Natural killer cell treated with Interleukin-12 subunit alpha and Interleukin-12 subunit beta and Interleukin-15 and Interleukin-18, amount 100 ng/mL, for 72 hours (primary cell): ENCODE results near the gene RBP5. TPM values are rescaled to one million over a fixed set of nuclear protein-coding genes. Genes with fewer than 3 reads are reported as not detected.

Experiments used
- ATAC-seq, 2 donors: fragments of 150-1000 bp; cut with Tn5 transposase in 1 of 2; sonication (Bioruptor Pico), chemical (Tn5 transposase) in 1 of 2; 2 replicates each; pipeline ENCODE4 v1.10.0; 2021
- DNase-seq: peaks from one replicate; pipeline ENCODE4 v3.0.0; 2022; ENCODE audit warnings: low spot score
- H3K27ac Mint-ChIP-seq, 2 donors: 1 replicate in 1 of 2; 2 replicates in 1 of 2; pipeline ENCODE4 v1.8.0; 2022; ENCODE audit warnings: mixed read lengths in 2 of 2, mild to moderate bottlenecking in 1 of 2, moderate library complexity in 1 of 2
- H3K27me3 Mint-ChIP-seq, 2 donors: 1 replicate in 1 of 2; 2 replicates in 1 of 2; pipeline ENCODE4 v1.8.0; 2022; ENCODE audit warnings: mixed read lengths in 2 of 2
- H3K36me3 Mint-ChIP-seq: one replicate; pipeline ENCODE4 v1.8.0; 2022; ENCODE audit warnings: mixed read lengths
- H3K4me1 Mint-ChIP-seq, 2 donors: 1 replicate in 1 of 2; 2 replicates in 1 of 2; pipeline ENCODE4 v1.8.0; 2022; ENCODE audit warnings: low read depth in 2 of 2, mixed read lengths in 2 of 2, mild to moderate bottlenecking in 1 of 2
- H3K4me3 Mint-ChIP-seq: one replicate; pipeline ENCODE4 v1.8.0; 2022; ENCODE audit warnings: mixed read lengths
- H3K9me3 Mint-ChIP-seq: 2 replicates; pipeline ENCODE4 v1.8.0; 2022; ENCODE audit warnings: mixed read lengths
- total RNA-seq, 2 donors: library from RNA; stranded (reverse); gene quantifications; one replicate each; pipeline ENCODE4 v1.2.3, GENCODE V29; 2022

Gene RBP5
- total RNA-seq, 2 donors from 2014 or later: not detected

- Mint-ChIP-seq H3K36me3 (no peaks in the 10 kb centered on the region), H3K4me1 (peaks cover 0 to 6% of the 10 kb centered on the region in 2 donors), H3K4me3 (no peak overlapping the region), H3K27me3 (no peaks in the 10 kb centered on the region), H3K9me3 (no peaks in the 10 kb centered on the region), H3K27ac (no peak overlapping the region)
- no peak for ATAC-seq
- DNase-seq: peak; percentile 22
Measured at GRCh38 chr12:7141351-7142005, 12.8 kb upstream of the RBP5 start.

GRCh38 chr12:7139200-7139599 is 10.5 kb upstream of the RBP5 start:
- no peak for DNase-seq
- ATAC-seq: no peak
- Mint-ChIP-seq H3K4me1 (peaks cover 3 to 6% of the 10 kb centered on the region in 2 donors), H3K27me3 (no peaks in the 10 kb centered on the region), H3K9me3 (no peaks in the 10 kb centered on the region), H3K36me3 (no peaks in the 10 kb centered on the region), H3K27ac (no peak overlapping the region), H3K4me3 (no peak overlapping the region)

GRCh38 chr12:7137908-7138307 is 9.2 kb upstream of the RBP5 start:
- no peak for ATAC-seq
- no peak for DNase-seq
- no peaks in the 10 kb centered on the region for H3K27me3 Mint-ChIP-seq
- H3K4me1 Mint-ChIP-seq: peaks cover 3 to 6% of the 10 kb centered on the region in 2 donors
- H3K27ac Mint-ChIP-seq: no peak overlapping the region
- no peaks in the 10 kb centered on the region for H3K9me3 Mint-ChIP-seq
- H3K4me3 Mint-ChIP-seq: no peak overlapping the region
- no peaks in the 10 kb centered on the region for H3K36me3 Mint-ChIP-seq

GRCh38 chr12:7136676-7137075 is 8.0 kb upstream of the RBP5 start:
- Mint-ChIP-seq H3K27ac (no peak overlapping the region), H3K27me3 (no peaks in the 10 kb centered on the region), H3K36me3 (no peaks in the 10 kb centered on the region), H3K4me3 (no peak overlapping the region), H3K9me3 (no peaks in the 10 kb centered on the region), H3K4me1 (peaks cover 11 to 14% of the 10 kb centered on the region in 2 donors)
- no peak for ATAC-seq
- no peak for DNase-seq

- DNase-seq (no peak), ATAC-seq (no peak)
- no peaks in the 10 kb centered on the region for H3K36me3 Mint-ChIP-seq
- H3K27ac Mint-ChIP-seq: no peak overlapping the region
- peaks cover 16 to 20% of the 10 kb centered on the region in 2 donors for H3K4me1 Mint-ChIP-seq
- H3K4me3 Mint-ChIP-seq: no peak overlapping the region
- H3K9me3 Mint-ChIP-seq: no peaks in the 10 kb centered on the region
- H3K27me3 Mint-ChIP-seq: no peaks in the 10 kb centered on the region
Measured at GRCh38 chr12:7136071-7136470, 7.4 kb upstream of the RBP5 start.

GRCh38 chr12:7134396-7135166 is 5.9 kb upstream of the RBP5 start:
- peaks cover 25 to 31% of the 10 kb centered on the region in 2 donors for H3K4me1 Mint-ChIP-seq
- ATAC-seq: no peak
- H3K36me3 Mint-ChIP-seq: no peaks in the 10 kb centered on the region
- no peak overlapping the region for H3K4me3 Mint-ChIP-seq
- H3K27me3 Mint-ChIP-seq: no peaks in the 10 kb centered on the region
- H3K9me3 Mint-ChIP-seq: no peaks in the 10 kb centered on the region
- H3K27ac Mint-ChIP-seq: no peak overlapping the region
- DNase-seq: no peak

GRCh38 chr12:7131502-7131866 is 2.8 kb upstream of the RBP5 start:
- H3K4me3 Mint-ChIP-seq: peak overlapping the region; percentile 100
- H3K36me3 Mint-ChIP-seq: no peaks in the 10 kb centered on the region
- DNase-seq: no peak
- peaks cover 30 to 42% of the 10 kb centered on the region in 2 donors for H3K4me1 Mint-ChIP-seq
- ATAC-seq: peak in 1 of 2 donors; percentile 34
- no peaks in the 10 kb centered on the region for H3K9me3 Mint-ChIP-seq
- peak overlapping the region; percentile 76 to 93 for H3K27ac Mint-ChIP-seq
- no peaks in the 10 kb centered on the region for H3K27me3 Mint-ChIP-seq

- H3K4me1 Mint-ChIP-seq: peaks cover 30 to 42% of the 10 kb centered on the region in 2 donors
- H3K36me3 Mint-ChIP-seq: no peaks in the 10 kb centered on the region
- H3K27ac Mint-ChIP-seq: peak overlapping the region; percentile 76 to 93
- no peaks in the 10 kb centered on the region for H3K27me3 Mint-ChIP-seq
- peak overlapping the region; percentile 100 for H3K4me3 Mint-ChIP-seq
- H3K9me3 Mint-ChIP-seq: no peaks in the 10 kb centered on the region
- DNase-seq (peak; percentile 79), ATAC-seq (peak; percentile 67 to 69)
Measured at GRCh38 chr12:7130701-7131501, 2.2 kb upstream of the RBP5 start.

GRCh38 chr12:7129872-7130691 is 1.4 kb upstream of the RBP5 start, which contains the start of gene CLSTN3:
Gene CLSTN3 (plus strand): TSS chr12:7130371. CDS start chr12:7130649, 278 bp downstream.
- Mint-ChIP-seq H3K27me3 (no peaks in the 10 kb centered on the region), H3K4me3 (peak within 1 kb of the TSS; percentile 100), H3K27ac (peak within 1 kb of the TSS; percentile 76 to 93), H3K4me1 (peaks cover 30 to 48% of the 10 kb centered on the region in 2 donors), H3K9me3 (no peaks in the 10 kb centered on the region), H3K36me3 (no peaks in the 10 kb centered on the region)
- ATAC-seq (peak; percentile 91 to 94), DNase-seq (peak; percentile 92)

- ATAC-seq: no peak
- peak overlapping the region in 1 of 2 donors; percentile 93 for H3K27ac Mint-ChIP-seq
Measured at GRCh38 chr12:7129287-7129871, 690 bp upstream of the RBP5 start.

GRCh38 chr12:7127916-7128626 is 618 bp downstream of the RBP5 start:
- ATAC-seq (no peak), DNase-seq (no peak)
- no peaks in the 10 kb centered on the region for H3K36me3 Mint-ChIP-seq
- peak overlapping the region; percentile 100 for H3K4me3 Mint-ChIP-seq
- H3K27ac Mint-ChIP-seq: no peak overlapping the region
- H3K27me3 Mint-ChIP-seq: no peaks in the 10 kb centered on the region
- H3K4me1 Mint-ChIP-seq: peaks cover 30 to 45% of the 10 kb centered on the region in 2 donors
- no peaks in the 10 kb centered on the region for H3K9me3 Mint-ChIP-seq

More at GRCh38 chr12:7129287-7129871, 690 bp upstream of the RBP5 start:
- DNase-seq: no peak
- peak overlapping the region; percentile 100 for H3K4me3 Mint-ChIP-seq
- H3K4me1 Mint-ChIP-seq: peaks cover 30 to 45% of the 10 kb centered on the region in 2 donors
- no peaks in the 10 kb centered on the region for H3K27me3 Mint-ChIP-seq
- H3K36me3 Mint-ChIP-seq: no peaks in the 10 kb centered on the region
- H3K9me3 Mint-ChIP-seq: no peaks in the 10 kb centered on the region

GRCh38 chr12:7125632-7126227 is 3.0 kb downstream of the RBP5 start:
- Mint-ChIP-seq H3K27me3 (no peaks in the 10 kb centered on the region), H3K27ac (peak overlapping the region in 1 of 2 donors; percentile 42), H3K4me1 (peaks cover 11 to 25% of the 10 kb centered on the region in 2 donors), H3K4me3 (no peak overlapping the region), H3K36me3 (no peaks in the 10 kb centered on the region), H3K9me3 (no peaks in the 10 kb centered on the region)
- DNase-seq: no peak
- no peak for ATAC-seq
